Fibroblast of villous mesenchyme (primary cell): ENCODE measurements around the gene RAP1GAP. TPM values are rescaled to one million over a fixed set of nuclear protein-coding genes. Genes with fewer than 3 reads are reported as not detected.

Source experiments
- DNase-seq: peaks from one replicate; pipeline ENCODE4 v3.0.0-alpha.2; 2010; ENCODE audit warnings: low read depth
- H3K4me3 ChIP-seq: 2 replicates; pipeline ENCODE4 v1.5.1; 2011; ENCODE audit warnings: low read depth, mild to moderate bottlenecking, low read length
- total RNA-seq: library from RNA; depleted of rRNA; stranded (reverse); fragments of >200 nt; gene quantifications from 2 replicates; pipeline ENCODE4 v1.2.3, GENCODE V29; 2012
- TF ChIP-seq, protein P1 (sequence below): IDR thresholded peaks from 2 replicates; pipeline ENCODE4 v1.5.1; 2012; ENCODE audit warnings: low read depth, mild to moderate bottlenecking, low read length; ENCODE audit not compliant: insufficient read depth

RAP1GAP gene
- total RNA-seq, 1 donor, result under 0.01 TPM

DNA sequence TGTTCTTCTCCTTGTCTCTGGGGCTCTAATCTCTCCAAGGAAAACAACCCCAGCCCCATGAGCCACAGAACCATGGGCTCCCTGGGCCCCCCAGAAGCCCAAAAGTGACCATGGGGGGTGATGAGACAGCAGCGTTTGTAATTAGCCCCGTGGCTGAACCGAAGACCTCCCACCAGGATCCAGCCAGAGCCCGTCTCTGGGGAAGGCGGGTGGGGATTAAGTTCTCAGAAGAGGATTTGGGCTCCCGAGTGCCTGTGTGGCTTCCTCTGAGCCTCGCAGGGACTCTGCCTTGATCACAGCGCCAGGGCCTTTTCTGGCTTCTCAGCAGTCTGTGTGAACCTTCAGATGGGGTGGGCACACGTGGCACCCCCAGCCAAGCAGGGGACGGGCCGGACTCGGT lies 82.9 kb downstream of the RAP1GAP start:
- TF ChIP-seq, protein P1, sequence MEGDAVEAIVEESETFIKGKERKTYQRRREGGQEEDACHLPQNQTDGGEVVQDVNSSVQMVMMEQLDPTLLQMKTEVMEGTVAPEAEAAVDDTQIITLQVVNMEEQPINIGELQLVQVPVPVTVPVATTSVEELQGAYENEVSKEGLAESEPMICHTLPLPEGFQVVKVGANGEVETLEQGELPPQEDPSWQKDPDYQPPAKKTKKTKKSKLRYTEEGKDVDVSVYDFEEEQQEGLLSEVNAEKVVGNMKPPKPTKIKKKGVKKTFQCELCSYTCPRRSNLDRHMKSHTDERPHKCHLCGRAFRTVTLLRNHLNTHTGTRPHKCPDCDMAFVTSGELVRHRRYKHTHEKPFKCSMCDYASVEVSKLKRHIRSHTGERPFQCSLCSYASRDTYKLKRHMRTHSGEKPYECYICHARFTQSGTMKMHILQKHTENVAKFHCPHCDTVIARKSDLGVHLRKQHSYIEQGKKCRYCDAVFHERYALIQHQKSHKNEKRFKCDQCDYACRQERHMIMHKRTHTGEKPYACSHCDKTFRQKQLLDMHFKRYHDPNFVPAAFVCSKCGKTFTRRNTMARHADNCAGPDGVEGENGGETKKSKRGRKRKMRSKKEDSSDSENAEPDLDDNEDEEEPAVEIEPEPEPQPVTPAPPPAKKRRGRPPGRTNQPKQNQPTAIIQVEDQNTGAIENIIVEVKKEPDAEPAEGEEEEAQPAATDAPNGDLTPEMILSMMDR, result no peak
- peak; percentile 30 for DNase-seq
- no peak overlapping the region for H3K4me3 ChIP-seq

- no peak overlapping the region for H3K4me3 ChIP-seq
- no peak for DNase-seq
- TF ChIP-seq, protein P1, result no peak
Observed at GRCh38 chr1:21585037-21585436, 84.1 kb downstream of the RAP1GAP start.

- H3K4me3 ChIP-seq, result no peak overlapping the region
- no peak for DNase-seq
- TF ChIP-seq, protein P1, result no peak
Observed at GRCh38 chr1:21584096-21584495, 85.1 kb downstream of the RAP1GAP start.

- no peak for DNase-seq
- H3K4me3 ChIP-seq, result no peak overlapping the region
- TF ChIP-seq, protein P1, result no peak
Observed at GRCh38 chr1:21579791-21580190, 89.4 kb downstream of the RAP1GAP start.

DNA sequence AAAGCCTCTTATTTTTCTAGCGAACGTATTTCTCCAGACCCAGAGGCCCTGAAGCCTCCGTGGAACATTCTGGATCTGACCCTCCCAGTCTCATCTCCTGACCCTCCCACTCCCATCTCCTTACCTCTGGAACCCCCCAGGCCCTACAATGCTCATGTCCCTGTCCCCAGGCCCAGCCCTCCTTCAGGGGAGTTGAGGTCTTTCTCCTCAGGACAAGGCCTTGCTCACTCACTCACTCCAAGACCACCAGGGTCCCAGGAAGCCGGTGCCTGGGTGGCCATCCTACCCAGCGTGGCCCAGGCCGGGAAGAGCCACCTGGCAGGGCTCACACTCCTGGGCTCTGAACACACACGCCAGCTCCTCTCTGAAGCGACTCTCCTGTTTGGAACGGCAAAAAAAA lies 91.2 kb downstream of the RAP1GAP start:
- H3K4me3 ChIP-seq, result no peak overlapping the region
- no peak for DNase-seq
- TF ChIP-seq, protein P1, result no peak

- no peak overlapping the region for H3K4me3 ChIP-seq
- DNase-seq, result no peak
- TF ChIP-seq, protein P1, result no peak
Observed at GRCh38 chr1:21577324-21577723, 91.8 kb downstream of the RAP1GAP start.

GRCh38 chr1:21576798-21577187 lies 92.4 kb downstream of the RAP1GAP start:
- TF ChIP-seq, protein P1, result no peak
- no peak for DNase-seq
- no peak overlapping the region for H3K4me3 ChIP-seq
